Measurements from ENCODE around the gene DTD2.
"Not testable (repeated sequence)": the region's sequence is repeated elsewhere in the genome, so short reads cannot be mapped to it uniquely, and the experiment has no call there.

DTD2 gene

DNA sequence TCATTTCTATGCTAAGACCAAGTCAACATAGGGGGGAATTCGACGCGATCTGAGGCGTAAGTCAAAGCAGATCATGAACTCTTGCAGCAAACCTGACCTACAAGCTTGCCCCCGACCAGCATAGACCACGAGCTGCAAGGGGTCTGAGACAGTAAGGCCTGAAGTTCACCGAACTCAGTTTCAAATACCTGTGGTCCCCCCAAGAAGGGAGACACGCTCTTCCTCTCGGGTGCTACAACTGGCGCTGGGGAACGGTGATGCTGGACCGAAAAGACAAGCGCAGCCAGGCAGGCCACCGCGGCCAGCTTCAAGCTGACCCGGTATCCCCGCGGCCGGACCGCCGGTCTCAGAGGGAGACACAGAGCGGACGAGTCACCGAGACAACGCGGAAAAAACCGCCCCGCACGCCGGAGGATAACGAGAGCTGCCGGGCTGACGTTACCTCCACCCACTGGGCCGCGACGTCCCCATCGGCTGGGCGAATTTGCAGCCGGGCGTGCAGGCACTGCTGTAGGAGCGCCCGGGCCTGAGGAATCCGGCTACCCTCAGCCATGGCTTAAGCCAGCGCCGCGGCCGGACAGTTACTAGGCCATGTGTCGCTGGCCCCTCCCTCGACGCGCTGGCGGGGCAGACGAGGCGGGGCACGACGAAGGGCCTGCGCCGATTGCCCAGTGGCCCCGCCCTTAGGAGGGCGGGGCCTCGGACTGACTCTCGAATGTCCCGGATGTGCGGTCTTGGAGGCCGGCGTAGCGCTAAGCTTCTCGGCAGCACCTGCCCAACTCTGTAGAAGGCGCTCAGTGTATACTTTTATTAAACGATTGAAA lies at the start of gene DTD2:
DTD2 (minus strand) TSS at position 666 of the 824 bp plus-strand sequence; CDS start at position 553, 113 bp downstream.
- peak; percentile 60 for DNase-seq (ENCODE audit: low read depth)

DNA sequence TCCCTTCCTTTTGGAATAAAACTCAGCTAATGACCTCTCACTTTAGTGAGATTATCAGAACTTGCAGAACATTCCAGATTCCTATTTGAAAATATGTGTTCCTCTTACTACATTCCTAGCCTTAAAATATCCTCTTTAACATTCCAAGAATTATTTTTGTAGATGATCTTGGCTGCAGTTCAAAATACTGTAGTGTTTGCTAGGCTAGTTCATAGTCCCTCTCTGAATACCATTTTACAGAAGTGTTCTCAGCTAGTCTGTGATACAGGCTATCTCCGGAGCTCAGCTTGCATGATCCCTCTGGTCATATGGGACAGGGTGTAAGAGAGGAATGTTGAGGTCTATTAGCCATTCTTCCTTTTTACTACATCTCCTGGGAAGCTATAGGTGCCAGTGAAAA lies 48.1 kb upstream of the DTD2 start:
- DNase-seq (ENCODE audit: low read depth), result peak; percentile 32

DNA sequence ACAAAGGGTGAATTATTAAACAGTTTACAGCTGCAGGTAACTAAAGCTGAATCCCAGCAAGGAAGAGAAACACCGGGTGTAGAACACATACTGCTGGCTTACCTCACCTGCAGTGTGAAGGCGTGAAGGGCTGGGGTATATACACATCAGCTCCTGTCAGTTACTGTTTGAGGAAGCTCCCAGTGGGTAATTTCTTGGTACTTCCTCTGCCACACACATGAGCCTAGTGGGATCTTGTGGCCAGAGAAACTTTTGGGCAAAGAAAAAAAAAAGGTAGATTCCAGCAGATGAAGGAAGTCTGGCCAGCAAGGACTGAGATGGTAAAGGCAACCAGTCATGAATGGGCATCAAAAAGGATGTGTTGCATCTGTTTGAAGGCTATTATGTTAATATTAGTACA lies 44.6 kb upstream of the DTD2 start:
- DNase-seq (ENCODE audit: low read depth), result no peak

GRCh38 chr14:31492759-31493498 lies 35.6 kb upstream of the DTD2 start:
- no peak for DNase-seq (ENCODE audit: low read depth)

DNA sequence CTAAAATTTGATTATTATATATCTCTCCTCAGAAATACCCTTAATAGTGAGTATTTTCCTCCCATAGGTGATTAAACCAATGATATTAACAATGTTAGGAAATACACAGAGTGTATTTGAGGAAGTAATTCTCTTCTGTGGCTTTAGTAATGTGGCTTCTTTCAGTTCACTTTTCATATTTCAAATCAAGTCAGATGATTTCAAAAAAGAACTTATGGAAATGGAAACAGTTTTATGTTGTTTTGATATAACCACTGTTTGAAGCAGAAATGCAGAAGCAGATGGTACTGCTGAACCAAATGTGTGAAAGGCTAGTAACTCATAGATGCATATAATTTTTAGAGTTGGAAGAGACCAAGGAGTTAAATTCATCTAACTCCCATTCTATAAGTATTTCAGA lies 32.4 kb upstream of the DTD2 start:
- DNase-seq (ENCODE audit: low read depth), result no peak

GRCh38 chr14:31487886-31488285 lies 30.6 kb upstream of the DTD2 start, which contains the start of gene GPR33:
GPR33 (minus strand) TSS chr14:31488039; CDS start chr14:31483965, 4,074 bp downstream.
- no peak for DNase-seq (ENCODE audit: low read depth)

DNA sequence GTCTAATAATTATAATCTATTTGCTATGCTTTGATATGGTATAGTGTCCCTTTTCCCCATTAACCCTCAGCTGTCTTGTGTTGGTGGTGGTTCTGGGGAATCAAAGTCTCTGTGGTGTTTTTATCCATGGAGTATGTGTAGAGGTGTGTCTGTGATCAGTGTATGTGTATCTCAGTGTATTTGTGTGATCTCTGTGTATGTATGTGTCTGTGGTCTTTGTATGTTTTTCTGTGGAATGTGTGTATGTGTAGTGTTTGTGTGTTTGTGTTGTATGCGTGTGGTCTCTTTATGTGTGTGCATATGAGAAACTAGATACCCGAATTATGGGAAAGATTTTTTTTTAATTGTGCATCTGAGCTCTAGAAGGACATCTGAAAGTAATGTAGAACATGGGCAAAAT lies 29.5 kb upstream of the DTD2 start:
- DNase-seq (ENCODE audit: low read depth), result no peak

GRCh38 chr14:31484754-31485153 lies 27.4 kb upstream of the DTD2 start:
- DNase-seq (ENCODE audit: low read depth), result no peak

- DNase-seq (ENCODE audit: low read depth), result no peak
Observed at GRCh38 chr14:31480156-31480555, 22.9 kb upstream of the DTD2 start.

- DNase-seq (ENCODE audit: low read depth), result no peak
Observed at GRCh38 chr14:31479027-31479426, 21.7 kb upstream of the DTD2 start.

DNA sequence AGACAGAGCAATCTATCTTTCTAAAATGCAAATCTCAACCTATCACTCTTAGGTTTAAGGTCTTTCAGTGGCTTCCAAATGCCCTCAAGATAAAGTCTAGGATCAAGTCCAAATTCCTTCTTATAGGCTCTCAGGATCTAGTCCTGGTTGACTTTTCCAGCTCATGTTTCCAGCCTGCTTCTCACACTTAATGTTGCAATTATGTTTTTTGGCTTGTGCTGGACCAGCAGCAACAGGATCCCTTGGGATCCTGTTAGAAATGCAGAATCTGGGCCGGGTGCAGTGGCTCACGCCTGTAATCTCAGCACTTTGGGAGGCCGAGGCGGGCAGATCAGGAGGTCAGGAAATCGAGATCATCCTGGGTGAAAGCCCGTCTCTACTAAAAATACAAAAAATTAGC lies 19.9 kb upstream of the DTD2 start:
- DNase-seq (ENCODE audit: low read depth), result no peak

GRCh38 chr14:31476131-31476866 lies 19.0 kb upstream of the DTD2 start:
- DNase-seq (ENCODE audit: low read depth), result no peak

GRCh38 chr14:31466554-31466953 lies 9.2 kb upstream of the DTD2 start:
- no peak for DNase-seq (ENCODE audit: low read depth)

DNA sequence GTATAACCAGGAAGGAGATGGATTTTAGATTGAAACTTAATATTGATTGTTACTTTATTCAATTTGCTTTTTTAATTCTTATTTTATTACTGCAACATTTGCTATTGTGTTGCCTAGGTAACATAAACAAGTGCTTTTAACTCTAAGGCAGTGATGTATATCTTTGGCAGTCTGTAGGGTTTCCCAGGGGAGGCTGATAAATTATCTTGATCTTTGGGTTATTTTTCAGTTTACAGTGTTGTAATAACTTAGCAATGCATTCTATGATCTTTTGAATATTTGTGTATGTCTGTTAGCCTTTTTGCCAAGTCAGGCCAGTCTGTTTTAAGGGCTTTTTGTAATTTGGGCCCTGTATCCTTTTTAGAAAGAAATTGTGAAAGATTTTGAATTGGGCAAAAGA lies 7.8 kb upstream of the DTD2 start:
- DNase-seq (ENCODE audit: low read depth), result no peak

- not testable (repeated sequence) for DNase-seq (ENCODE audit: low read depth)
Observed at GRCh38 chr14:31462450-31462849, 5.1 kb upstream of the DTD2 start.

DNA sequence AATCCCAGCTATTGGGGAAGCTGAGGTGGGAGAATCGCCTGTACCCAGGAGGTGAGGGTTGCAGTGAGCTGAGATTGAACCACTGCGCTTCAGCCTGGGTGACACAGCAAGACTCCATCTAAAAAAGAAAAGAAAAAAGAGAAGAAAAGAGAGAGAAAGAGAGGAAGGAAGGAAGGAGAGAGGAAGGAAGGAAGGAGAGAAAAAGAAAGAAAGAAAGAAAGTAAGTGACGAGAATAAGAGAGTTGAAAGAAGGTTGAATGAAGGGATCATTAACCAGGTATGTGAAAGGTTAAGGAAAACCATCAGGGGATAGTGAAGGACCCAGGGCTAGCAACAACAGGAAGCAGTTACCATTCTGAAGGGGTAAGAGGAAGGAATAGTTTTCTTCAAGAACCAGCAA lies 4.2 kb upstream of the DTD2 start:
- DNase-seq (ENCODE audit: low read depth), result no peak

GRCh38 chr14:31457665-31458659 lies 656 bp upstream of the DTD2 start:
- no peak for DNase-seq (ENCODE audit: low read depth)

DNA sequence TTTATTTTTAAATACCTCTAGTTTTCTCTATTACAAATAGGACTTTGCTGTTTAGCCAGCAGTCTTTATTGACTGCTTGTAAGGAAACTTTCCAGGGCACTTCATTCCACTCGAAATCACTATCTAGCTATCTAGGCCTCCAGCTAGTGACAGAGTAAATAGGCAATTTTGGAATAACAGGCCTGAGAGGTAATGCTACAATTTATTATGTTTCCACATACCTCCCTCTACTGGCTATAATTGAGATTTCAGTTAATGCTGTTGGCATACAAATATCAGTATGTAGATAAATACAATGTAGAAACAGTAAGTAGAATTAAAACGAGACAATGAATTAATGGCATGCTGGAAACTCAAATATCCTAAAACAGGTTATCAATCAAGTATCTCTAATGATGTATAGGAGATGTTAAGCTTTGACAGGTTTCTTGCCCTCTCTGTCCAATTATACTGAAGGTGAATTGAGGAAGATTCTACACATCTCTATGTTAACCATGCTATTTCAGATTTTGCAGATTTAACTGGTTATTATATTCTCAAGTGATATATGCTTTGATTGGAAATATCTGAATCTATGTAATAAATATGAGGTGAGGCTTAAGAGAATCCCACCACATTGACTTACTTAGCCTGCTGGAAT lies 7.2 kb downstream of the DTD2 start:
- no peak for DNase-seq (ENCODE audit: low read depth)

DNA sequence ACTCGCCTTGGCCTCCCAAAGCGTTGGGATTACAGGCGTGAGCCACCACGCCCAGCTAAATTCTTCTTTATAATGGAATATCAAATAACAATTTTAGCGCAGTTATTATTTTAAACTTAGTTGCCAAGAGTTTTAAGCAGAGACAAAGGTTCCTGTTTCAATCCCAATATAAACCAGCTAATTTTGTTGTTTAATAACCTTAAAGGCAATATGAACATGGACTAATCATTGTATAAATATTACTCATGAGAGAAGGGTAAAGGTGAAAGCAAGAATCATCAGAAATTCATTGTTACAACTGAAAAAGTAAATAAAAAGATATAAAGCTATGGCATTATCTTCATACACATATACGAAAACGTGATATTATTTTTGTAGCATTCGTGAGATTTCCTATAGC lies 8.2 kb downstream of the DTD2 start:
- DNase-seq (ENCODE audit: low read depth), result no peak

GRCh38 chr14:31445703-31446102 lies 11.6 kb downstream of the DTD2 start:
- no peak for DNase-seq (ENCODE audit: low read depth)

- no peak for DNase-seq (ENCODE audit: low read depth)
Observed at GRCh38 chr14:31442284-31442683, 15.0 kb downstream of the DTD2 start.
